AG08395 (cell line): ENCODE data around the gene LMO1.

Source experiments
- DNase-seq: peaks from one replicate; pipeline ENCODE4 v3.0.0; 2012; ENCODE audit warnings: mixed read lengths, low spot score

LMO1 gene

DNA sequence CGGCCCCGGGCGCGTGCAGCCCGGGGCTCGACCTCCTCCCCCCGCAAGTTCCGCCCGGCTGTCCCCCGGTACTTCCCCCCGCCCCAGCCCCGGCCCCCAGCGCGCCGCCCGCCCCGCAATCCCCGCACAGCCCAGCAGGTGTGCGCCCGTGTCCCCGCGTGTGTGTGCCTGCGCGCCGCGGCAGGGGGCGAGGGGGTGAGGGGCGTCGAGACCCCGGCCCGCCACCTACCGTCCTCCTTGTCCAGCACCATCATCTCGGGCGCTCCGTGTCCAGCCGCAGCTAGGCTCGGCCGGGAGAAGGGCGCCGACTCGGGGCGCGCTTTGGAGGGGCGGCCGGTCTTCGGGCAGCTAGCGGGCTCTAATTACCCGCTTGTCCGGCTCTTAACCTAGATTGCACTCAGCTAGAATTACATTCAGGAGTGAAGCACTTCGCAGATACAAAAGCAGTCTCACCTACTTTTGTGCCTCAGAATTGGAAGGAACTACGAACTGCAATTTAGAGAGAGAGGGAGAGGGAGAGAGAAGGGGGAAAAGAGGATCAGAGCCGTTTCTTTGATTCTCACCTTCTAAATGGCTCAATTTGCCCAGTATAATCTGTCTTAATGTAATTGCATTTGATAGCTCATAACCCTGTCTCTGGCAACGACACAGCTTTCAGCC, 439 bp downstream of the LMO1 start:
- no peak for DNase-seq

DNA sequence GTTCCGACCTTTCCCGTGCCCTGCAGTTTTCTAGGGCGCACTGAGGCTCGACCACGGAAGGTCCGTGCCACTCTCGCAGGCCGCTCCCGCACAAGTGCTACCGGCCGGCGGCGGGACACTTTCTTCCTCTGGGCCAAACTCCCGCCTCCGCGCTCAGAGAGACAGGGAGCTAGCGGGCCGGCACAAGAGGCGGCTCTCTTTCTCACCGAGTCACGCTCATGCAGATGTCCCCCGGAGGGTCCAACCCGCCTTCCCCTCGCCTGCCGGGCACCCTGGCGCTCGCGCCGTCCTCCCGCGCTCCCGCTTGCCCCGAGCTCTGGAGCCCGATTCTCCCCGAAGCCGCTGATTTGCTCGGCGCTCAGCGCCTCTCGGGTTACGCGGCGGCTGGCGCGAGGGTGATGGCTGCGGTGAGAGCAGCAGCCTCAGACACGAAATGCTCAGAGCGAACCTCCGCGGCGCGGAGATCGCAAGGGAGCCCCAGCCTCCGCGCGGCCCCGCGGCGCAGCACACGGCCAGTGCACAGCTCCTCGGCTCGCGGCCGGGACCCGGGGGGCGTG, 1.0 kb downstream of the LMO1 start:
- DNase-seq: peak; percentile 67

DNA sequence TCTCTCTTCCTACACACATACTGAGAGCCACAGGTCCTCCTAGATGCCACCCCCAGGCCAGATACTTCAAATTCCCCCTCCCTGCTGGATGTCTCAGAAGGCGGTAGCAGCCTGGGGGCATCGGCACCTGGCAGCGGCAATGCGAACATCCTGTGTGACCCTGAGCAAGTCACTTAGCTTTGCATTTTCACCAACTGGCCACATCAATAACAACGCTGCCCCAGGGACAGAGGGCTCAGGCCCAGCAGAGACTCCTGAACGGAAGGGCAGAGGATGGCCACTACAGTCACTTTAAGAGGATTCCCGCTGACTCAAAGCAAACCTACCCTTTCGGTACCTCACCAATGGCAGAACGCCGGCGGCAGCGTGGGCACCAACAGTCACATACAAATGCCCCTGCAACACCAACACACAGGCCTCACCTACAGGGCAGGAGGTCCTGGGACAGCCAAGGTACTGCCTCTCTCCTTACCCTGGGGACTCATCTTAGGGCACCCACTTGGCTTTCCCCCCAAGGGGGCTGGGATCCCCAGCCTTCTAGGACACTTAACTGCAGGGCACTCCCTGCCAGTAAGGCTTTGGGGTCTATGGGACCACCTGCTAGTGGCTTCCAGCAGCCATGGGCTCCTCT, 1.6 kb downstream of the LMO1 start:
- DNase-seq: no peak

DNA sequence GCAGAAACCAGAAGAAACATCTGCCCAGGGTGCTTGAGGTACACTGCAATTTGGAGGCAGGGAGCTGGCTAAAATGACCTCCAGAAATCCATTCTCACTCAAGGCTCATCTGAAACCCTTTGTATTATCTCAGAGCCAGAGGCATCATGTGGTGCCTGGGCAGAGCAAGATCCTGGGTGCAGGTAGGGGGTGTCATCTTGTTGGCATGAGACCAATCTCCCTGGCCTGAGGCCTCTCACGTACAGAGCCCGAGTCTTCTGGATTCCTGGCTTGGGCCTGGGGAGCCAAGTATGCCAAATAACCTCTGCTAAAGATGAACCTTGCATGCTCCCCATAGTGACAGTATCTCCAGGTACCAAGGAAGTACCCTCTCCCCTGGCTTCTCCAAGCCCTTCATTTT, 2.4 kb downstream of the LMO1 start:
- DNase-seq: no peak

DNA sequence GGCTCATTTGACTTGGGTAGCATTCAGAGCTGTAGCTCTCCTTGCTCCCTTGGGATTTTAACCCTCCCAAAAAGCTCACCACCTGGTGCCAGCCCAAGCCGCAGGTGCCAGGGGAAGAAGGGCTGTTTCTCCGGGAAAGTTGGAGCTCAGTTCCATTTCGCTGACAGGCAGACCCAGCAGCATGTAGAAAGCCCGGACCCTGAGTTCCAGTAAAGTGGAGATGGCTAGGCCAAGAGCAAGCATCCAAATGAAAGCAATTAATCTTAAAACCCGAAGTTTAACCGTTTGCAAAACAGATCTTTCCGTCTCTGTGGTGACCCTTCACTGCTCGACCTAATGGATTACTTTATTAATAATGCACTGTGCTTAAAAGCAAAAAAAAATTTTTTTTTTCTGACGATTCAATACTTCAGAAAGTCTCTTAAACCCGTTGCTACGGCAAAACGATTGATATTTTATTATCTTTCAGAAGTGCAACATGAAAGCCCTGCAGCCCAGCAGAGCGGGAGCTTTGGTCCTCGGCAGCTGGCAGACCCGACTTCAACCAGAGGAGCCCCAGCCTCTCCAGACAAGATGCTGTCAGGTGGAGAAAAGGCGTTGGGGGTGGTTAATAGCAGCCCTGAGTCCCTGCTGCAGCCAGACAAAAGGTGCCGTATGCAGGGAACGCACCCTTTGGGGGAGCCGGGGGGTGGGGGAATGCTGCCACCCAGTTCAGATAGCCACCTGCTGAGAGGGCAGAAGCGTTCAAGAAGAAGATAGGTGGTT, 3.3 kb downstream of the LMO1 start:
- no peak for DNase-seq

DNA sequence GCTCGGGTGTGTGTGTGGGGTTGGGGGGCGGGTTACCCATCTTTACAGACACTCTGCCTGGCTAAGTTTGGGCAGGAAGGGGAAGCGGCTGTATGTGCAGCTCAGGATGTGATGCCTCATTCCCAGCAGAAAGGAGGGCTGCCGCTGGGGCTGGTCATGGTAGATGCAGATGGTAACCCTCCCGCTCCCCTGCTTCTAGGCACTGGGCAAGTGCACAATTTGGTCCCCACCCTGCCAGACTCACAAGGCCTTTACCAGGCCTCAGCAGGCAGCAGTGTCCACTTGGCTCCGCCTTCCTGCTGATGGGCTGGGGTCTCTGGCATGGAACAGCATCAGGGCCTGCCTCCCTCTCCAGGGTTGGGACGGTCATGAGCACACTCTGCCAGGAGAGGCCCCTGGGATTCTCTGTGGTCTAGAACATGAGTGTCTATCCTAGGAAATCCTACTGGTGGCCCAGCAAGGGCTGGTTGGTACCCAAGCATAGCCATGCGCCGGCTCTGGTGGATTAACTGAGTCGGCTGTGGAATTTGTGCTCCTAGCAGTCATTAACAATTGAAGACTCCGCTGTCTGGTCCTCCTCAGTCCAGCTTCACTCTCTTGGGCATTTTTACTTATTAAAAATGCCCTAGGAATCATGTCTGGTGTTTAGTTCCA, 4.2 kb downstream of the LMO1 start:
- DNase-seq: no peak

DNA sequence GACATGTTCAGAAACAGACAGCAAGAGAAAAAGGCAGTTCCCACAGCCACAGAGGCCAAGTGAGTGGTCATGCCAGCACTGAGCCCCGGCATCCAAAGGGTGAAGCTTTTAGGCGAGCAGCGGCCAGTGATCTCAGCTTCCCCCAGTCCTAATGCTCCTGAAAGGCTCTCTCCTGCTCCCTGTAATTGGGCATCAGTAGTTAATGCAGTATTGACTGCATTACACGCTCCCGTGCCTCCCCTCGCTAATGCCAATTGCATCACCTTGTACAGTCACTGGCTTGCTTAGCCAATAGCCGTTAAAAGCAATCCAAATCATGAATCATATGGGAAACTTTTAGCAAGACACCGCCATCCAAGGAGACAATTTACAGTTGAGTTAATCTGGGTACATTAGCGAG, 4.9 kb downstream of the LMO1 start:
- no peak for DNase-seq

DNA sequence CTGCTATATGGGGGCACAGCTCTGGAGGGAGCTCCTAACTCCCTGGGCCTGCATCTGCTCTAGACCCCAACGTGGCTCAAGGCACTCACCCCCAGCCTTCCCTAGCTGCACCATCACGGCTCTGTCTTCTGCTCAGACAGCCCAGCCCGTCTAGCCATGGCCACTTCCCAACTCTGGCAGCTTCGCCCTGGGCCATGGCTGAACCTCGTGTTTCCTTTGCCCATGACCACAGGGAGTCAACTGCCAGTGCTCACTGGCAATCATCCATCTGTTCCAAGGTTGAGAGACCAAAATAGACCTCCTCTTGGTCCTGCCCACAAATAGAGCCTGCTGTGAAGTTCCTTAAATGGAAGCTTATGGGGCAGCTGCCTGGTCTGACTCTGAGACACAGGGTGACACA, 5.4 kb downstream of the LMO1 start:
- DNase-seq: no peak

DNA sequence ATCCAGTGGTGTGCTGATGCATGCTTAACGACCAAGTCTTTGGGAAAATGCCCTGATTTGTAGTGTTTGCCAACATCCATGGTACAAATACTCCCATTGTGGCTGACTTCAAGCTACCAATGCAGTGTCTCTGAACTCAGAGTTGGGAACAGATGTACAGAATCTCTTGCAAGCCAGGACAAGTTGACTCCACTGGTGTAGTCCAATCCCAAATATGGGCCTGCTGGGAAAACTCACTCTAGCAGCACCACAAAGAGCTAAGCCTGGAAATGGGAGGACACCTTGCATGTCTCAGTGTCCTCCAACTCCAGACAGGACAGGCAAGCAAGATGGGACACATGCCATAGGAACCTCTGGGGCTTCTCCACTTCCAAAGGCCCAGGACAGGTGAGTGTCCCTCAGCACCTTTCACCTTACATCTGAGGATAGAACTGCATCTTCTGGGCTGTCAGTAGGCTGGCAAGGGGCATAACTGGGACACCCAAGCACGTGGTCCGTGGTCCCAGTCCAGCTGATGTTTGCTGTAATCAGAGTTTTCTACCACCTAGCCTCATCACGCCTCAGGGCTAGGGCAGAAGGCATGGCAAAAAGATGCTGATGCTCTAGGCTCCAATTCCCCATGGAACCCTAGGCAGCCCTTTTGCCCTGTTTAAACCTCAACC, 6.5 kb downstream of the LMO1 start:
- no peak for DNase-seq

DNA sequence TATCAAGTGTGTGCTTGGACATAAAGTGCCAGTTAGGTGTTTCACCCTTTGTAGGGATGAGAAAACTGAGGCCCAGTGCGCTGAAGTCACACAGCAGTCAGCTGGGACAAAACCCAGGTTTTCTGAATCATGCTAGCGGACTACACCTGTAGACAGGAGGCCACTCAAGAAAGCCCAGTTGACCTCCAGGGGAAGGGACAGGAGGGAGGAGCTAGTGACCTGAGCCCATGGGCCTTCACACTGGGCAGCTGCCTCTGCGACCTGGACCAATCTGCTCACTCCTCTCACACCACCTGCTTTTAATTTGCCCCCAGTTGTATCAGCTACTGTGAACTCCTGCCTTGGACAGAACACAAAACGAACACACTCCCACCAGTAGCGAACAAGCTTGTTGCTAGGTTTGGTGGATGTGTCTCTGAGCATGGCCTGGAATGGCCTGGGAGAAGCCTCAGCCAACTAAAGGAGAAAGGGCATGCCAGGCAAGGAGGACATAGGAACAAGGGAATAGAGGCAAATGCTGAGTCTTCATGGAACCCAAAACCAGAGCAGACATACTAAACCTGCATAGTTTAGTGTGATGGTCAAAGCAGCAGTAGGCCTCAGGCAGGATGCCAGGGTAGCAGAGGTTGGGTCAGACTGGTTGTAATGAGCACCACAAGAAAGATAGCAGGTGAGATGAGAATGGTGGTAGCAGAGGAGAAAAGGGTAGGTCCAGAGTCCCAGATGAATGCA, 7.2 kb downstream of the LMO1 start:
- DNase-seq: no peak

DNA sequence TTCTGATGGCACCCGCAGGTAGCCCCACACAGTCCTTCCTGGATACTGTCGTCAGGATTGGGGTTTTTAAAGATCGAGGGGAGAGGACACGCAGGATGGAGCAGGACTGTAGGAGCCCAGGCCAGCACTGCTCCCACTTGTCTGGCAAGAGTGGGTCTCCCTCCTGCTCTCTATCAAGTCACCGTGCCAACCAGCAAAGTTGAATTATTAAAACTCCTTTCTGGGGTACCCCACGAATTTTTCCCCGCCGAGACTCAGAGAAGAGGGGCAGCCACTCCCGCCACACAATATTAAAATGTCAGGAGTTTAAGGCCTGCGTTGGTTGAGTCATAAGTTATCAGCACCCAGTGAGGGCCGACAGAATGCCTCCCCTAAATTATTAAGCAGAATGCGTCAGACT, 10.1 kb downstream of the LMO1 start:
- no peak for DNase-seq

DNA sequence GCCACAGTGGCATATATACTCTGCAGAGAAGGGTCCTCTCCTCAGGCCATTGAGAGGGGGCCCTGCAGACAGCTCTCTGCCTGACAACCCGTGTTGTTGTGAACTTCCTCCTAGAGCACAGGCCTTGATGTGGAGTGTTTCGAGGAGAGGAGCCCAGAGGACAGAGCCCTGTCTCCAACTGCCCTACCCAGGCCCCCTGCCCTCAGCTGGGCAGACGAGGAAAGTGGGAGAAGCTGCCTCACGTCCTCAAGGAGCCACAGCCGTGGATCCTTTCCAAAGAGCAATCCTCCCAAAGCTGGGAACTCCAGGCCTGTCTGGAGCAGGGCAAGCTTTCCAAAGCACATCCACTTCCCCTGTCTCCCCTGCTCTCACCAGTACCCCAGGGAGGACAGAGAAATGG, 10.7 kb downstream of the LMO1 start:
- DNase-seq: no peak

DNA sequence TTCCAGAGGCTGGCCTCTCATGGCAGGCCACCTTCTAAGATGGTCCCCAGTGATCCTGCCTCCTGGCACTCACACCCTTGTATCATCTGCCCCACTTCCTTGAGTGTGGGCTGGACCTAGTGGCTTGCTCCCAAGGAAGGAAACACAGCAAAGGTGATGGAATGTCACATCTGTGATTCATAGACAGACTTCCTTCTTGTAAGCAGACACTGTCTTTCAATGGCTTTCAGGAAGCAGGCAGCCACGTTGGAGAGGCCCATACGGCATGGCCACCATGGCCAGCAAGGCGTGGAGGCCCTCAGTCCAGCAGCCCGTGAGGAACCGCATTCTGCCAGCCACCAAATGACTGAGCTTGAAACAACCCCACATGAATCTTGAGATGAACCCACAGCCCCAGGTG, 11.3 kb downstream of the LMO1 start:
- no peak for DNase-seq

DNA sequence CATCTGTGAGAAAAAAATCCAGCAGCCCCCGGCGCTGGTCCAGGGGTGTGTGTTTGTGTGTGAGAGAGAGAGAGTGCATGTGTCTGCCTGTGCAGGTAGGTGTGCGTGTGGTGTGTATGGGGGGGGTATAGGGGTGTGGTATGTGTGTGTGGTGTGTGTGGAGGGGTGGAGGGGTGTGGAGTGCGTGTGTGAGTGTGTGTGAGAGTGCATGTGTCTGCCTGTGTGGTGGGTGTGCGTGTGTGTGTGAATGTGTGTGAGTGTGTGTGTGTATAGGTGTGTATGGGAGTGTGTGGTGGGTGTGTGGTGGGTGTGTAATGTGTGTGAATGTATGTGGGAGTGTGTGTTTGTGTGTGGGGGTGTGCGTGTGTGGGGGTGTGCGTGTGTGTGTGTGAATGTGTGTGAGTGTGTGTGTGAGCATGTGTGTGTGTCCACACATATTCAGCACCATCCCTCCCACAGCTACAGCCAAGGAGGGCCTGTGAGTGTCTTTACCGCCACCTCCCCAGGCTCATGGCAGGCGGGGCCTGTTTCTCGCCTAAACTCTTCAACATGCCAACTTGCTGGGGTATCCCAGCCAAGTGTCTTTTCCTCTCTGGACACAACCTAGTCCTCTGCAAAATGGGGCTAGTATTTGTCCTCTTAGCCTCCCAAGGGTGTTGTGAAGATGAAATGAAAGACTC, 11.9 kb downstream of the LMO1 start:
- no peak for DNase-seq

DNA sequence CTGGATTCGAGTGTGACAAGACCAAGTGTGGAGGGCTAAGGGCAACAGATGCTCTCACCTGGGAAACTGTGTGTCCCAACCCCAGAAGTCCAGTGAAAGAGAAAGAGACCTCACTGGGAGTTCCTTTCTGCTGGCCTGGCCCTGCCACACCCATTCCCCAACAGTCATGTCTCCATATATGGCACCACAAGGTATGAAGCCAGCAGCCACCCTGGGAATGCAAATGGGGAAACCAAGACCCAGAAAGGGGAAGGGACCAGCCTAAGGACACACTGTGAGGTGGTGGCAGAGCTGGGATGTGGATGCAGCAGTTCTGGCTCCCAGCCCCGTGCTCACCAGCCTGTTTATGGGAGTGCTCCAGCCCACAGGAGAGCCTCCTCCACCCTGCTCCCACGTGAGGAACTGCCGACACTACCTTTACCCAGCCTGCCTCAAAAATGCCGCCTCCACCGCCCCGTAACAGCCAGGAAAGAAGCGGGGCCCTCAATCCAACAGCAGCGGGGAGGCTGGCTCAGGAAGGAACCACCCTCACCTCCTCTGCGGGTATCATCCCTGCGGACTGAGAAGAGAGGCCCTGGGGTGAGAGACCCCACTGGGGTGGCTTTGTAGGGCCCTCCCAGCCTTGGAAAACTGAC, 12.6 kb downstream of the LMO1 start:
- DNase-seq: no peak

DNA sequence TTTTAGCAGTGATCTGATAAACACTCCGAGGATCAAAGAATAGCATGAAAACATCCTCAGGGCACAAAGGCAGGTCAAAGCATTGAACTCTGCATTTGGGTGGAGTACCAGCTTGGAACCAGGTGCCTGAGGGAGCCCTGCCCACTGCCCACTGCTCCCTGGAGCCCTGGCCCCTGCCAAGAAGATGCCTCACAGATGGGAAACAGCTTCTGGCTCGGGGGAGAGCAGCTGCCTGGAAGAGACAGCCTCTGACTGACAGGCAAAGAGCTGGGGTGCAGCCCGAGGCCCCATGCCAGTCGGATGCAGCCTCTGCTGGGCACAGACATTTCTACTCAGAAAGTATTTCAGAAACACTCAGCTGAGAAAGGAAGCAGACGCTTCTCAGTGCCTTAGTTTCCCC, 13.2 kb downstream of the LMO1 start:
- DNase-seq: no peak

DNA sequence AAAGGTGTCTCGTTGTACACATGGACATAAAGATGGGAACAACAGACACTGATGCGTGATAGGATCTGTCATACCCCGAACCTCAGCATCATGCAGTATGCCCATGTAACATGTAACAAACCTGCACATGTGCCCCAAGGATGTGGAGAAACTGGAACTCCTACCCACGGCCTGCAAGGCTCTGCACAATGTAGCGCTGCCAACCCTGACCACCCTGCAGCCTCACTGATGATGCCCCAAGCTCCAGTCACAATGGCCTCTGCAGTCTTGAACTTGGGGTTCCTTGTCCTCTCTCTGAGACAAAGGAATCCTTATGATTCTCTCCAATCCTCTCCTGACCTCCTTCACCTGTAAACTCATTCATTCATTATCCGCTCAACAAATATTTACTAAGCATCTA, 14.2 kb downstream of the LMO1 start:
- no peak for DNase-seq

DNA sequence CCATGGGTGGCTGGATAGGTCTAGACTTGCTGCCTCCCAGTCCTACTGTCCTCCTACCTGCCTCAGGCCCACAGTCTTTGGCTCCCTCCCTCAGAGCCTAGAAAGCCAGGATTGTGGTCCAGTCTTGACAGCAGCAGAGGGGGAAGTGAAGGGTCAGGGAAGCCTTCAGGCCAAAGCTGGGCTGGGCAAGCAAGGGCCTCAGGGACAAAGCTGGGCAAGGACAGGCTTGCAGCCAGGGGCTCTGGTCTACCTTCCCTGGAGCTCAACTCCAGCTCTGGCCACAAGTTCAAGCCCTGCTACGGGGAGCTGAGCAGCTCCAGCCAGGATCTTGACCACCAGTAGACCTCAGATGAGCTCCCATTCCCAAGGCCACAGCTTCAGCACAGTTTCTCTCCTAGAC, 14.9 kb downstream of the LMO1 start:
- no peak for DNase-seq

DNA sequence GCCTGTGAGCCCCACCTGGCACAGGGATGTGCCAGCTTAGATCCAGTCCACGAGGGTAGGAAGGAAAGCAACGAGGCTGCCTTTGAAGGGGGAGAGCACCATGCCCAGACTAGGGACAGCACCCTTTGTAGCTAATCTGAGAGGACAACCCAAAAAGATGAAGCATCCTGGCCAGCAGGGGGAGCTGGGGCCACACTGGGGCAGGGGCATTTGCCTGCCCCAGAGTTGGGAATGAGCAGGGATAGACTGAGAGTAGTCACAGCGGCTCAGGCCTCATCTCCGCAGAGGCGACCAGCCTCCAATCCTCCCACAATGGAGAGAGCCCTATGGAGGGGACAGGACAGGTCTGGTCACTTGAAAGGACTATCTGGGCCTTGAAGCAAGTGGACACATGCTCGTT, 16.4 kb downstream of the LMO1 start:
- DNase-seq: no peak

DNA sequence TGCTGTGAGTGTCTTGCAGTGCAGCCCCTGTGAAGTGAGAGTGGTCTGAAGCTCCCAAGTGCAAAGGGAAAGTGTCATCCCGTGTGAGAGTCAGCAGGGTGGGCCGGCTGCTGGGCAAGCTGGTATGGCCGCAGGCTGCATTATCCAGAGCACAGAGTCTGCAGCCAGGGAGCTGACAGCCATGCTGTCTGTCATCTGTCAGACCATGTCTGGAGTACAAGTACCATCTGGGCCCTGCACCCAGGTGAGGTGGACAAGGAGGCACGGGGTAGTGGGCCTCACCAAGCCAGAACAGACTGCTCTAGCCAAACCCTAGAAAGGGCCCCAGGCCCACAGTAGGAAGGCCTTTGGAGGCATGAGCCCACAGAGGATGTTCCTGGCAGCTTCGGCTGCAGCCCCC, 20.2 kb downstream of the LMO1 start:
- DNase-seq: no peak
